CD14-positive monocyte (primary cell): ENCODE data around the gene NPR3. TPM values are rescaled to one million over a fixed set of nuclear protein-coding genes. Genes with fewer than 3 reads are reported as not detected.

Experiments
- DNase-seq, 3 donors: peaks; one replicate each; pipeline ENCODE4 v3.0.0-alpha.2; 2011 to 2022
- H2AFZ ChIP-seq: 2 replicates; pipeline ENCODE4 v1.6.0; 2012; ENCODE audit warnings: mild to moderate bottlenecking, low read depth, low read length, inconsistent platforms; ENCODE audit not compliant: insufficient read depth, poor library complexity, severe bottlenecking
- H3K27ac ChIP-seq, 2 donors: 1 replicate in 1 of 2; 2 replicates in 1 of 2; pipeline ENCODE4 v1.5.1; 2012 to 2013; ENCODE audit warnings: low read length in 2 of 2, control low read depth in 1 of 2, inconsistent platforms in 1 of 2, low read depth in 1 of 2, mild to moderate bottlenecking in 1 of 2
- H3K27me3 ChIP-seq, 2 donors: one replicate each; pipeline versions ENCODE4 v1.6.0 to v1.6.1; 2011 to 2013; ENCODE audit warnings: low read length in 2 of 2; ENCODE audit not compliant: control insufficient read depth in 2 of 2, insufficient read depth in 2 of 2
- H3K36me3 ChIP-seq, 2 donors: replicated peaks in 1 of 2; 1 replicate in 1 of 2; 2 replicates in 1 of 2; pipeline versions ENCODE4 v1.5.1 to v1.6.1; 2012 to 2013; ENCODE audit warnings: low read length in 2 of 2, control low read depth in 1 of 2, inconsistent platforms in 1 of 2, mild to moderate bottlenecking in 1 of 2; ENCODE audit not compliant: insufficient read depth in 2 of 2, control insufficient read depth in 1 of 2
- H3K4me1 ChIP-seq, 2 donors: 1 replicate in 1 of 2; 2 replicates in 1 of 2; pipeline versions ENCODE4 v1.5.1 to v1.6.1; 2012 to 2013; ENCODE audit warnings: low read length in 2 of 2, control low read depth in 1 of 2, inconsistent platforms in 1 of 2, mild to moderate bottlenecking in 1 of 2, moderate library complexity in 1 of 2; ENCODE audit not compliant: insufficient read depth in 2 of 2, control insufficient read depth in 1 of 2
- H3K4me2 ChIP-seq: replicated peaks from 2 replicates; pipeline ENCODE3; 2012; ENCODE audit warnings: low read length, moderate library complexity, mild to moderate bottlenecking; ENCODE audit not compliant: poor library complexity, severe bottlenecking; ENCODE audit errors: extremely low read depth
- H3K4me3 ChIP-seq, 3 experiments: fragments of 200-600 bp in 1 of 3; sonication (generic) in 1 of 3; replicated peaks in 1 of 3; 1 replicate in 2 of 3; 2 replicates in 1 of 3; pipeline ENCODE4 v1.5.1; 2011 to 2013; ENCODE audit warnings: low read length in 3 of 3, mild to moderate bottlenecking in 3 of 3, control low read depth in 2 of 3, low read depth in 2 of 3, inconsistent platforms in 1 of 3, moderate library complexity in 1 of 3
- H3K79me2 ChIP-seq: 2 replicates; pipeline ENCODE4 v1.6.0; 2012; ENCODE audit warnings: mild to moderate bottlenecking, control low read depth, inconsistent platforms, low read length, moderate library complexity; ENCODE audit not compliant: insufficient read depth
- H3K9ac ChIP-seq: 2 replicates; pipeline ENCODE4 v1.6.0; 2017; ENCODE audit warnings: low read length, mild to moderate bottlenecking; ENCODE audit not compliant: insufficient read depth, poor library complexity, severe bottlenecking
- H3K9me3 ChIP-seq, 2 donors: replicated peaks in 1 of 2; 1 replicate in 1 of 2; 2 replicates in 1 of 2; pipeline versions ENCODE4 v1.5.1 to v1.6.1; 2012 to 2013; ENCODE audit warnings: low read length in 2 of 2, control low read depth in 1 of 2; ENCODE audit not compliant: control insufficient read depth in 1 of 2, insufficient read depth in 1 of 2
- H4K20me1 ChIP-seq: 2 replicates; pipeline ENCODE4 v1.6.0; 2012; ENCODE audit warnings: mild to moderate bottlenecking, low read length, control low read depth, moderate library complexity; ENCODE audit not compliant: insufficient read depth
- H3K27ac Mint-ChIP-seq, 7 donors: one replicate each; pipeline ENCODE4 v1.8.0; 2020; ENCODE audit warnings: mild to moderate bottlenecking in 7 of 7, mixed read lengths in 7 of 7, moderate library complexity in 6 of 7, inconsistent platforms in 2 of 7
- H3K27me3 Mint-ChIP-seq, 3 donors: one replicate each; pipeline ENCODE4 v1.8.0; 2021 to 2022; ENCODE audit warnings: low read depth in 3 of 3, mild to moderate bottlenecking in 3 of 3, mixed read lengths in 3 of 3, moderate library complexity in 3 of 3, inconsistent platforms in 1 of 3
- H3K36me3 Mint-ChIP-seq, 2 donors: one replicate each; pipeline ENCODE4 v1.8.0; 2020; ENCODE audit warnings: mixed read lengths in 2 of 2, inconsistent platforms in 1 of 2, mild to moderate bottlenecking in 1 of 2
- H3K4me1 Mint-ChIP-seq: one replicate; pipeline ENCODE4 v1.8.0; 2020; ENCODE audit warnings: mild to moderate bottlenecking, mixed read lengths
- H3K4me3 Mint-ChIP-seq, 2 donors: one replicate each; pipeline ENCODE4 v1.8.0; 2020; ENCODE audit warnings: mild to moderate bottlenecking in 2 of 2, mixed read lengths in 2 of 2, moderate library complexity in 1 of 2
- H3K9me3 Mint-ChIP-seq, 7 donors: one replicate each; pipeline ENCODE4 v1.8.0; 2020 to 2022; ENCODE audit warnings: mixed read lengths in 7 of 7, mild to moderate bottlenecking in 6 of 7, moderate library complexity in 6 of 7, inconsistent platforms in 2 of 7
- CTCF ChIP-seq: fragments of 200-600 bp; IDR thresholded peaks from one replicate; pipeline ENCODE4 v1.8.0; 2022; ENCODE audit warnings: antibody characterized with exemption, mild to moderate bottlenecking
- WGBS: methylation state at CpG from one replicate; pipeline ENCODE4 v1.1.5; 2013; ENCODE audit warnings: missing lambda C conversion rate; ENCODE audit not compliant: insufficient coverage; 5-methylcytosine and 5-hydroxymethylcytosine counted together
- intact Hi-C, 2 donors: fragments of 100-400 bp; cut with micrococcal nuclease; formaldehyde crosslinking; loops; one replicate each; pipeline versions ENCODE4 v1.15.0 to v1.15.1; 2023
- polyA plus RNA-seq, 3 donors: library from polyadenylated mRNA; depleted of rRNA in 1 of 3; unstranded in 2 of 3; stranded (reverse) in 1 of 3; fragments of 300-500 nt in 2 of 3; fragments of >200 nt in 1 of 3; fragmentation: Illumina TruSeq in 2 of 3; gene quantifications; 1 replicate in 2 of 3; 2 replicates in 1 of 3; pipeline ENCODE4 v1.2.3, GENCODE V29; 2012 to 2021

The NPR3 gene
- polyA plus RNA-seq, 3 donors = not detected

GRCh38 chr5:32783661-32784060, 72.5 kb downstream of the NPR3 start:
- Mint-ChIP-seq H3K27ac (no peak overlapping the region), H3K9me3 (peaks cover 0 to 8% (median 3%) of the 10 kb centered on the region in 7 donors), H3K27me3 (peaks cover 0 to 3% (median 0%) of the 10 kb centered on the region in 3 donors), H3K4me3 (no peak overlapping the region), H3K4me1 (no peaks in the 10 kb centered on the region), H3K36me3 (no peaks in the 10 kb centered on the region)
- Histone ChIP-seq H3K27ac (no peak overlapping the region), H3K9me3 (no peaks in the 10 kb centered on the region), H2AFZ (no peak overlapping the region), H3K4me2 (no peak overlapping the region), H3K4me1 (no peaks in the 10 kb centered on the region), H4K20me1 (no peaks in the 10 kb centered on the region), H3K27me3 (no peaks in the 10 kb centered on the region), H3K9ac (no peak overlapping the region), H3K4me3 (no peak overlapping the region), H3K36me3 (no peaks in the 10 kb centered on the region), H3K79me2 (no peaks in the 10 kb centered on the region)
- intact Hi-C loops = no loop called here
- DNase-seq = no peak
- 100% methylated on average over 1 of the region's 4 CpGs for WGBS
- TF ChIP-seq CTCF = no peak

- Mint-ChIP-seq H3K4me1 (no peaks in the 10 kb centered on the region), H3K36me3 (no peaks in the 10 kb centered on the region), H3K27ac (no peak overlapping the region), H3K9me3 (peaks cover 0 to 8% (median 3%) of the 10 kb centered on the region in 7 donors), H3K4me3 (no peak overlapping the region), H3K27me3 (peaks cover 0 to 3% (median 0%) of the 10 kb centered on the region in 3 donors)
- Histone ChIP-seq H3K79me2 (no peaks in the 10 kb centered on the region), H2AFZ (no peak overlapping the region), H3K36me3 (no peaks in the 10 kb centered on the region), H3K9me3 (no peaks in the 10 kb centered on the region), H3K4me3 (no peak overlapping the region), H3K4me2 (no peak overlapping the region), H4K20me1 (no peaks in the 10 kb centered on the region), H3K27me3 (no peaks in the 10 kb centered on the region), H3K4me1 (no peaks in the 10 kb centered on the region), H3K9ac (no peak overlapping the region), H3K27ac (no peak overlapping the region)
- no peak for DNase-seq
- WGBS = 38% methylated on average over 3 of the region's 3 CpGs
- intact Hi-C loops = no loop called here
- no peak for TF ChIP-seq CTCF
Measured at GRCh38 chr5:32785611-32786254, 74.6 kb downstream of the NPR3 start.
